Pulmonary artery endothelial cell (primary cell): Measurements from ENCODE around the gene RDH5. TPM values are rescaled to one million over a fixed set of nuclear protein-coding genes. Genes with fewer than 3 reads are reported as not detected.

Experiments used
- DNase-seq: peaks from one replicate; pipeline ENCODE4 v3.0.0-alpha.2; 2011; ENCODE audit warnings: low read depth, low spot score
- total RNA-seq: library from RNA; depleted of rRNA; stranded (reverse); fragments of >200 nt; gene quantifications from 2 replicates; pipeline ENCODE4 v1.2.3, GENCODE V29; 2014

Gene RDH5
- total RNA-seq, 1 donor from 2014 or later, result 0.79 TPM

- no peak for DNase-seq
Measured at GRCh38 chr12:55696141-55696540, 24.1 kb upstream of the RDH5 start.

DNA sequence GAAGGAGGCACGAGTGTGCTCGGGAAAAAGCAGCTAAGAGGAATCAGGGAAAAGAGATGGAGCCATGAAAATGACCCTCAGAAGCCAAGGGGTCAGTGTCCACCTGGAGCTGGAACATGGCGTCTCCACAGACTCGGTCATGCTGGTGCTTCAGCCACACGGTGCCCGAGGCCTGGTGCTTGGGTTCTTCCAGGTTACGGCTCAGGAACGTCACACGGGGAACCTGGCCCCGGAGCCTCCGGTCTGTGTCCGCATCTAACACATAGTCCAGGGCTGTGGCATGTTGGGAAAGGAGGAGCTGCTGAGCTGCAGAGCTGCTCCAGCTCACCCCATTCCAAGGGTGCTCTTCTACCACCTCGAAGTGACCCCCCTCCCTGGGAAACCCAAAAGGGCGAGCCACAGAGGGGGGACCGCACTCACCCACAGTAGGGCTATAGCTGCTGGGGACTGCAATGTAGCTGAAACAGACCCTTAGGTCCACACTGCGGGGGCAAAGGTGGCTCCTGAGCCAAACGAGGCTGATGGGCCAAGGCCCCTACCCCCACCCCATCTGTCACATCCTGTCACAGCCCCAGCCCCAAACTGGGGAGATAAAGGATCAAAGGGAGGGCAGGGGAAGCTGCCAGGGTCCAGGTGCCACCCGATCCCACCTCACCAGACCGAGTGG, 23.3 kb upstream of the RDH5 start:
- no peak for DNase-seq

- DNase-seq, result no peak
Measured at GRCh38 chr12:55697686-55698085, 22.5 kb upstream of the RDH5 start.

- no peak for DNase-seq
Measured at GRCh38 chr12:55698241-55698955, 21.8 kb upstream of the RDH5 start.

- DNase-seq, result no peak
Measured at GRCh38 chr12:55698965-55699364, 21.2 kb upstream of the RDH5 start.

DNA sequence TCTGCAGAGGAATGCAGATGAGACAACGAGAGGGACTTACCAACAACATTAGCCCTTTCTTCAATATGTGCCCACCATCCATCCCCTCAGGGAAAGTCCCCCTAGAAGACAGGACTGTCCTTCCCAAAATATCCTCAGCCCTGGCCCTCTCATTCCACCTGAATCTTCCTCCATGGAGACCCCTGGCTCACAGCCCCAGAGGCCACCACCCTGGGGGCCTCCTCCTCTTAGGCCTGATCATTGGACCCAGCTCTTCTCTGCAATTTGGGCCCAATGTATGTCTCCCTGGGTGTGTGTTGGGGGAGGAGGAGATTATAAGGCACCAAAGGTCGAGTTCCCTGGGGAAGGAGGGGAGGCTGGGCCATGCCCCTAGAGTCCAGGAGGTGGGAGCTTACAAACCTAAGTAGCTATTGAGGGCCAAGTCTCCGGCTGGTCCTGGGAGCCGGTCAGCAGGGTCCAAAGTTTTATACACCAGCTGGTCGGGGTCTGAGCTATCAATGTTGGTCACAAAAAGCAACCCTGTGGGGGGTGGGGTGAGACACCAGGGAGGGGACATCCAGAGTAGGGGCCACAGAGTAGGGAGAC, 20.6 kb upstream of the RDH5 start:
- no peak for DNase-seq

DNA sequence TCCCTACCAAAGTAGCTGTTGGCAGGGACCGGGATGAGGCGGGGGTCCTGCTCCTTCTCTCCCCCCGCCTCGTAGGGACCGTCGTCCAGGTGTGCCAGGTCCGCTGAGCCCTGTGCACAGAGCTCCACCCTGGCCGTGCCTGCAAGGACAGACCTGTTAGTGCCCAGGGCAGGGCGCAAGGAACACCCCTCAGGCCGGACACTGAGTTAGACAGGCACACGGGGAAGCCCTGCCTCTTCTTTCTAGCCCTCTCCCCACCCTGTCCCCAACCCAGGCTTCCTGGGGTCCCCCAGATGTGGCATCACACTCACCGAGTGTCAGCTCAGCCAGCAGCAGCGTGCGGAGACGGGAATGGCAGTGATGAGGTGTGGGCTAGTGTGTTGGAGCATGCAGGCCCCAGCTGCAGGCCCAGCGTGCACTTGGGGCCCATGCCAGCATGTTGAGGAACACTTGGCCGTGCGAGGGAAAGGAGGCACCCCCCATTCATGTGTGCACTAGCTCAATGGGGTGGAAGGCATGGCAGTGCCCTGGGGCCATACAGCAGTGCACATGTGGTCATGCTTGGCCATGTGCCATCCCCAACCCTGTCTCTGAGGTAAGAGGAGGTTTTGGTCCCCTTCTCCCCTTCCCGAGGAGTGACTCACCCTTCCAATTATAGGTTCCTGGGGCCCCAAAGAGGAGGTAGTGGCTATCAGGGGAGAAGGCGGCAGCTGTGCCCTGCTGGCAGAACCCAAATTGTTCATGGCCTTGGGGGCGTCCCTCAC, 19.8 kb upstream of the RDH5 start:
- no peak for DNase-seq

GRCh38 chr12:55702861-55703260, 17.3 kb upstream of the RDH5 start:
- no peak for DNase-seq

DNA sequence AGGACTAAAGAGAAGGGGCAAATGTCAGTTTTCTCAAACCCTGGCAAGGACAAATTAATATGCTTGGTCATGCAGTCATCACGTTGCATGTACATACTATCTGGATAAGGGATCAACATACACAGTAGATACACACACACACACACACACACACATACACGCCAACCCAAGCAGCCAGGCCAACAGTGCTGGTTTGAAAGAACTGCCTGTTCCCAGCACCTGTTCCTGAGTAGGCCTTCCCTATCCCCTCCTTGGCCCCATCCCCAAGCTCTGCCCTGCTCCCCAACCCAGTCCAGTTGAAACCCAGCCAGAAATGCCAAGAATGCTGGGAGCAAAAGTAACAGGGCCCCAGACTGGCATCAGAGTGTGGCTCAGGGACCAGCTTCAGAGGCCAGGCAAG, 16.9 kb upstream of the RDH5 start:
- DNase-seq, result no peak

- DNase-seq, result no peak
Measured at GRCh38 chr12:55703901-55704761, 16.1 kb upstream of the RDH5 start.

GRCh38 chr12:55704824-55705718, 15.1 kb upstream of the RDH5 start:
- DNase-seq, result no peak

DNA sequence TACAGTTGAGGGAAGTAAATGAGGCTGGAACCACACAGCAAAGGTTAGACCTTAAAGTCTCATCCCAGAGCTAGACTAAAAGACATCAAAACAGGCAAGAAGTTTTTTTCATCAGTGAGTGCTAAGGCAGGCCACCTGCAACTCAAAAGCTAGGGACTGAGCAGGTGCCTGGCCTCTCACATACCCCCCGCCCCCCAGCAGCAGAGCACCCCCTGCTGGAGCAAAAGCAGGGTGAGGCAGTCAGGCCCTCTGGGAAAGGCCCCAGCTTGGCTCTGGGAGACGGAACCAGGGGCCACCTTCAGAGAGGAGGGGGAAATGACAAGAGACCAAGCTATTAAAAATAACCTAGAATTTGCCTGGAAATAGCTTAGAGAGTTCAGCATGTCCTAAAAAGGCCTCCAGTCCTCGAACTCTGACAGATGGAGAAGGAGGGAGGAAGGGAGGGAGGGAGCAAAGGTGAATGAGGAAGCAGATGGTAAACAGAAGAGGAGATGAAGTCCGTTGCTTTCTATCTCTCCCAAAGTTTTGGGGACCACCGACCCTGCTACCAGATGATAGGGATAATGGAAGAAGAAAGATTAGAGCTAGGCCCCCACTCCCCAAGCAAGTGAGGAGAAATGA, 14.3 kb upstream of the RDH5 start:
- DNase-seq, result no peak

- DNase-seq, result no peak
Measured at GRCh38 chr12:55706568-55707218, 13.5 kb upstream of the RDH5 start.

DNA sequence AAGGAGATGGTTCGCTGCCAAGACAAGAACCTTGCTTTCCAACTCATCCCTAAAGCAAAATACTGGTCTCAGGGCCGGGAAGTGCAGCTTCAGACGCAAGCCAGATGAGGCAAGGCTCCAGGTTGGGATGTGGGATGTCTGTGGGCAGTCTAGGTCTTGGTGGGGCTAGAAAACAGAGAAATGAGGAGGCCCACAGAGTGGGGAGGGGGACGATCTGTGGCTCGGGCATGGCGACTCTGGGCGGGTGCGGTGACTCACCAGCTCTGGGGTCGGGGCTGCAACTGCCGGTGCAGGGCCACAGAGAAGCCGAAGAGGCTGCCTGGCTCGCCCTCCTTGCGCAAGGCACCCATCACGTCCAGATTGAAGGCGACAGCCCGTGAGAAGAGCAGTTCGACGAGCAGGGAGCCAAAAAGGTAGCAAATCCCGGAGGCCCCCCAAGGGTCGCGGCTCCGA, 12.9 kb upstream of the RDH5 start:
- no peak for DNase-seq

GRCh38 chr12:55707841-55708694, 12.1 kb upstream of the RDH5 start, which contains the start of gene ITGA7:
ITGA7 (minus strand) TSS chr12:55707904; CDS start chr12:55707682, 222 bp downstream.
- DNase-seq, result no peak

GRCh38 chr12:55708695-55709233, 11.4 kb upstream of the RDH5 start:
- no peak for DNase-seq

DNA sequence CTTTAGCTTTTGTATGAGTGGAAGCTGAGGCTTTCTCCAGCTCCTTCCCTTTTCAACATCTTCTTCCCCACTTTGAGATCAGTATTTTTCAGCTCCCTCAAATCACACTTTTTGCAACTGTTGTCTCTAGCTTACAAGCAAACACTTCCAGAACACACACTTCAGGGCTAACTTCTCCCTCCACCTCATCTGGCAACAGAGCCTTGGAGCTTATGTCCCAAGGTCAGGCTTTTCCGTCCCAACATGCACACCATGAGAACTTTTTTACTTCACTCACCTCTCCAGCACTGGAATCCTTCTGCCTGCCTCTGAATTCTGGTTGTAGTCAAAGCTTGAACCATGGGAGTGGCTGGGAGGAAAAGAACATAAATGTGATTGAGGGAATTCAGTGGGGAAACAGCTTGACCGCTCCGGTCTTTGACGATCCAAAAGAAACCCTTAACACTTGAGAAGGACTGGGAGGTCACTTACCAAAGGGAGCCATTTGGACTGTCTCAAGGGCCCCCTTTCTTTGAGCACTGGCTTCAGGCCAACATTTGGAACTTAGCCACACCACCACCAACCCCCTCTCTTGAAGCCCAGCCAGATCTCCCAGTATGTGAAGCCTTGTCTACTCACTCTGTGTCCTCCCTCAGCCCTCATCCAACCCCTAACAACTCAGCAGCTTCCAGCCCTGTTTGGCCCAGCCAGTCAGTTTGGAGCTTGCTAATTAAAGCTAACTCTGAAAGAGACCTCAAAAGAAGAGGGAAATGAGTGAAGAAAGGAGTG, 8.2 kb upstream of the RDH5 start:
- no peak for DNase-seq
